NT2/D1 (cell line): ENCODE results near the gene SYT1.

Source experiments
- YY1 ChIP-seq: IDR thresholded peaks from 2 replicates; pipeline ENCODE4 v1.6.1; 2011; ENCODE audit not compliant: insufficient read length, insufficient read depth
- ZNF274 ChIP-seq: IDR thresholded peaks from 2 replicates; pipeline ENCODE4 v1.6.1; 2011; ENCODE audit warnings: mild to moderate bottlenecking, low read depth, low read length

DNA sequence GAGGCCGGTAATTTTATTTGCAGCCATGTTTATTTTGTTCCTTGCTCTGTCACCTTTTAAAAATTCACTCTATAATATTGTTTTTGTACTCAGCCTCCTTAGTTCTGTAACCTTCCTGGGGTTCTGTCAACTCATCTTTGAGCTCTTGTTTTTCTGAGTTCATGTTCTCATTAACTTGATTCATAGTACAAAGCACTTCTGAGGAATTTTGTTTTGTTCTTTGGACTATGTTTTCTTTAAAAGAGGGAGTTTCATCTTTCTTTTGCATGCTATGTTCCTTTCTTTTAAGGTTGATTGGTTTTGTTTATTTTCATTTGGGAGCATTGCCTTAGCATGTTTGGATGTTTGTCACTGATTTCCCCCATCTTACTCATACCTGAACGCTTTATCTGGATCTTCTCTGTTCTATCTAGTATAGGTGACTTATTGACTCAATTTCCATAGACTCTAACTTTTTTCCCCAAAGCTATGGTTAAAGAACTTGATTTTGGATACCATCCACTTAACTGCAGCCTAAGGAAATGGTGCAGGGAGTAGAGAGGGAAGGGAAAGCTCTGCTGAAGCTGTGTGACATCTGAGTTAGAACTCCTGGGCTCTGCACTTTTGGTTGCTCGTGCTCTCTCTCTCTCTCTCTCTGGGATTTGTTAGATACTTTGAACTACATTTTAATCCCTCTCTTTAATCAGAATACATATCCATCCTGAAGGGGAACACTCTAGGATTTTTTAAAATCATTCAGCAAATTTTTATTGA lies 557.7 kb downstream of the SYT1 start:
- TF ChIP-seq YY1: no peak
- no peak for TF ChIP-seq ZNF274
